Measurements from ENCODE around the gene NOL4L.
A peak's percentile ranks its signal among the peaks of the same experiment; 100 is the strongest.

The NOL4L gene

DNA sequence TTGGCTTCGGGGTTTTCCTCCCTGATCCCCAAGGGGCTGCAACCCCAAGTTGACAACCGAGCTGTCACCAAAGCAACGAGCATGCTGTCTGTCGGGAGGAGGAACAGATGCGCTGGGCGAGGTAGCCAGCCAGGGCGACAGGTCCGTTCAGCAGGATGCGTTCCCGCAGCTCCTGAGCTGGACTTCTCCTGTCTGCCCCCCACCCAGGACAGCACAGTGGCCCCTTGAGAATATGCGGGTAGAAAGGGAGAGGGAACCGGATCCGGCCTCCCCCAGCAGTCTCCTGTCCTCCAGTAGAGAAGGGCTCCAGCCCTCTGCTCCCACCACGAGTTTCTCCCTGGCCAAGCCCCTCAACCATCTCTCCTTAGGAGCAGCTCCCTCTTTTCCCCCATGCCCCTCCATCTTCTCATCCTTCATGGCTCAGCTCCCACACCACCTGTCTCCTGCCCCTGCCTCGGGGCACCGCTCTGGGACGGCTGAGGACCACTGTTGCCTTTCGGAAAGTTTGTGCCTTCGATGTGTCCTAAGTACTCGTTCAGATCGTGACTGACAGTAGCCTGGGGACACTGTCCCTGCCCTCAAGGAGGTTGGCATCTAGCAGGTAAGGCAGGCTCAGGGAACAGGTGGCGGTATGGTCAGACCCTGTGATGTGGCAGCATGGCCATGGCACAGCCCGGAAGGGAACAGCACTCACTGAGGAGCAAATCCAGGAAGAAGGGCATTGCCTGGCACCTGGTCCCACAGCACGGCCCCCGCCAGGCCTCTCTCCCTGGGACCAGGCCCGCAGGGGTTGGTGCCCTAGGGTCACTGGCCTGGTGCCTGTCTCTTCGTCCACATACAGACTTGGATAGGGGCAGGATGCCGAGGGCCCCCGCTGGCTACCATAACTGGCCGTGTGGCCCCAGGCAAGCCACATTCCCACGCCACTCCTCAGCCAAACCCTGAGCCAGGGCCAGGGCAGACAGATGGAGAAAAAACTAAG, 130.7 kb downstream of the NOL4L start:
- DNase-seq, result no peak

DNA sequence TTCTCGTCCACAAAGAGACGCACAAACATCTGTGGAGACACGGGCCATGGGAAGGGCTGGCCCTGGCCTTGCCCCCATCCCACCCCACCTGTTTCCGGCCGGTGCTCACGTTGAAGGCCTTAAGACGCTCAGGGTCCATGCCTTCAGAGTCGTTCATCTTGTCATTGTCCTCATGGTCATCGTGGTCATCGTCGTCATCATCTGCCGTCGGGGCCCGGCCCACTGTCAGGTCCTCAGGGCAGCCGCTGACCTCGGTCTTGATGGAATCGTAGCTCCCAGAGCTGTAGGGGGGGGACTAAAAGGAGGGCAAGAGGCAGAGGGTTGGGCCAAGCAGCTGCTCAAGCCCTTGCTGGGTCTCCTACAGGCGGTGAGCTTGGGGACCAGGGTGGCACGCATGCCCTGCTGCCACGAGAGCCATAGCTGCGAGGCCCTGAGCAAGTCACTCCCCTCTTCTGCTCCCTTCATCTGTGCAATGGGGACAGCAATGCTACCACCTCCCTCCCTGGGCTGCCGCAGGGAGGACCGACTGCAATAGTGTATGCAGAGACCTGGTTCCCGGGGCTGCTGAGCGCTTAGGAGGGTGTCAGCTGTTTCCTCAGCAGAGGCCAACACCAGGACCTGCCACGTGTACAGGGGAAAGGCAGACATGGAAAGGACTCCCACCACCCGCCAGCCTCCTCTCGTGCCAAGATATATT, 131.5 kb downstream of the NOL4L start:
- DNase-seq, result no peak

DNA sequence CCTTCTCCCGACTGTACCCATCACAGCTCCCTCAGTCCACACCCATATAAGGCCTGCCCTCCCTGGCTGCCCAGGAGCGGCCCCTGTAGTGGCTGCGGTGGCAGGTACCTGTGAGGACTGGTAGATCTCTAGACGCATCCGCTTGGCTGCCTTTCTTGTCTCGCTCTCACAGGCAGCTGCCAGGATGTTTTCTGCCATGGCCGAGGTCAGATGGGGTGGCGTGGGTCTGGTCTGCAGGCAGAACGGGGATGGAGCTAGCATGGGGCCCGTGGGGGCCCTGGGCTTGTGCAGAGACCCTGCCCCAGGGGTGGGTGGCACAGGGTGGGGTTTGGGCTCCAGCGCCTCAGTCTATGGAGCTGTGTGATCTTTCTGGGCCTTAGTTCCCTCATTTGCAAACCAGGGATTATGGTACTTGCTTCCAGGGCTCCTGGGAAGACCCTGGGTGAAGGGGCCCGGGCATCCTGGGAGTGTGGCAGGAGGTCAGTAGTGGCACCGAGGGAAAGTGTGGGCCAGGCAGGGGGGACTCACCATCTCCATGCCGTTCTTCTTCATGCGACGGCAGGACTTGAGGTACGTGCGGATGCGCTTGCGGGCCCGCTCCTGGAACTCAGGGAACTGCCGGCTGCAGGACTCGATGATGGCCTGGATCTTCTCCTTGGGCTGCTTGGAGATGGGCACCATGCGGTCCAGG, 132.2 kb downstream of the NOL4L start:
- DNase-seq, result no peak

DNA sequence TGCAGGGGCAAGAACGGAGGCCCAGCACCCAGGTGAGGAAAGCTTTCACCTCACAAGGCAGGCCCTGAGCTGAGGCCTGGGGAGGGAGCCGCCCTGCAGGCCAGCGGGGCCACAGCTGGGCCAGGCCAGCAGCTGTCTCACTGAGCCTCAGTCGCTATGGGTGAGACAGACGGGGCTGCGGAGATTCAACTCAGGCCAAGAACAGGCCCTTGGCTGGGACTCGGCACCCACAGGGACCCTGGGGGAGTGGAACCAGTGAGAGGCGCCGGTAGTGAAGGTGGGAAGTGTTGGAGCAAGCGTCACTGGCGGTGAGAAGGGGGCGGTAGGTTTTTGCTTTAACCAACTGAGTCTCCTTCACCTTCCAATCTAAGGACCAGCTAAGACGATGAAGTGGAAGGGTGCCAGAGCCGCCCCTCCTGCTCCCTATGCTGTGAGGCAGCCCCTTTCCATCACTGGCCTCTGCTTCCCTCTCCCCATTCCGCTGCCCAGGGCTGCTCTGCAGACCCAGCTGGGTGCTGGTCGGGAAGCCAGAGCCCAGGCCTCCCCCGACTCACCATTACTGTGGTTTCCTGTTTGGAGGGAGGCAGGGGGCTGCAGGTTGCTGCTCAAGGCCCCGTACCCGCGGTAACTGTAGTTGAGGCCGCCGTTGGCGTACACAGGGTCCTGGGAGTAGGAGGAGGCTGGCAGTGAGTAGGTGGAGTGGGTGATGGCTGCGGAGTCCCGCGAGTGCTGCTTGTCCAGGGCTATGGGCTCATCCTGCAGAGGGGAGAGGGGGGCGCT, 133.3 kb downstream of the NOL4L start:
- no peak for DNase-seq

DNA sequence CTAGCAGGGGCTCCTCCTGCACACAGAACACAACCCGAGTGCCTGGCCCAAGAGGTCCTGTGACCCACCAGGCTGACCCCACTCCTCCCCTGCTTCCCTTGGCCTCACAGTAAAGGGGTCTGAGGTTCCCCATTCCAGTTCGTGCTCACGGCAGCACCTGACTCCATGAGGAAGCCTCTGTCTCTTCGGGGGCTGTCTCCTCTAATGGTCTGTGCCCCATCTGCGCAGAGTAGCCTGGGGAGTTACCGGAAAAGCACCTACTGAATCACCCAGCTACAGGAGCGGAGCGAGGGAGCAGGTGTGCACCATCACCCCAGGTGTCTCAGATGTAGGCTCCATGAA, 133.8 kb downstream of the NOL4L start:
- no peak for DNase-seq

DNA sequence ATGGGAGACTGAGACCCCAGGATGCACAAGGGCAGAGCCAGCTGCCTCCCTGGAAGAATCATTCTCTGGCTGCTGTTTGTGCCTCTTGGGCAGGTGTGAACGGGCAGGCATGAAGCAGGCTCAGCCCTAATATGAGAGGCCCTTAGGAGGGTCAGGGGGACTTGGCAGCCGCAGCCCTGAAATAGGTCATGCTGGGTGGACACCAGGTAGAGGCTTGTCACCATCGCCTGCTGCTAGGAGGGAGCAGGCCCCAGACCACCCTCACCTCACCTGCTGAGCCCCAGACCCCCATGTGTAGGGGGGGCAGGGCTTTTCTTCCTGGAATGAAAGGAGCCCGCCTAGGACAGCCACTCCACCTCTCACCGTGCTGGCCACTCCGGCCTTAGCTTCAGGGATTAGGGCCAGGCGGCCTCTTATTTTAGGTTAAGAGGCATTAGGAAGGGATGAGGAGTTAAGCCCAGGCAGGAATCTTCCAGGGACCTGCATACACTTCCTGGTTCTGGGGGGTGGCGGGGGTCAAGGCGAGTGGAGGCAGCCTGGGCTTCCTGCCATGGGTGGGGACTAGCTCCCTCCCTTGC, 134.6 kb downstream of the NOL4L start:
- no peak for DNase-seq

DNA sequence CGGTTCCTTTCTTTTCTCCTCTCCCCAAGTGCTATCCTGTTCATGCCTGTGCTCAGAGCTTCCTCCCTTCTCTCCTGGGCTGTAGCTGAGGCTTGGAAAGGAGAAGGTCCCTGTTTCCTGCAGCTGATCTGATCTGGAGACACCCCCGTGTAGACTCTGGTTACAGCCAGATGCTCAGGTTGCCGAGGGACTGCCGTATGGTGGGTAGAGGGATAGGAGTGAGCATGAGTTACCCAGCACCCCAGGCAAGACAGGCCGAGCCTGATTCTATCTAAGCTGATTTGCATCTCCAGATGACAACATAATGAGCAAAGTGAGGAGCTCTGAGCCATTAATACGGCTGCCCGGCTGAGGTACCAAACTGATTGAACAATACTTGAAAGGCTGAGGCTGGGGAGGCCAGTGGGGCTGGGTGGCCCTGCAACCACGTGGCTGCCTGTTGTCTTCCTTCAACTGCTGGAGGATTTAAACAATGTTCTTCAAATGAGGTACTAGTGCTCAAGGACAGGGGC, 135.2 kb downstream of the NOL4L start:
- no peak for DNase-seq

DNA sequence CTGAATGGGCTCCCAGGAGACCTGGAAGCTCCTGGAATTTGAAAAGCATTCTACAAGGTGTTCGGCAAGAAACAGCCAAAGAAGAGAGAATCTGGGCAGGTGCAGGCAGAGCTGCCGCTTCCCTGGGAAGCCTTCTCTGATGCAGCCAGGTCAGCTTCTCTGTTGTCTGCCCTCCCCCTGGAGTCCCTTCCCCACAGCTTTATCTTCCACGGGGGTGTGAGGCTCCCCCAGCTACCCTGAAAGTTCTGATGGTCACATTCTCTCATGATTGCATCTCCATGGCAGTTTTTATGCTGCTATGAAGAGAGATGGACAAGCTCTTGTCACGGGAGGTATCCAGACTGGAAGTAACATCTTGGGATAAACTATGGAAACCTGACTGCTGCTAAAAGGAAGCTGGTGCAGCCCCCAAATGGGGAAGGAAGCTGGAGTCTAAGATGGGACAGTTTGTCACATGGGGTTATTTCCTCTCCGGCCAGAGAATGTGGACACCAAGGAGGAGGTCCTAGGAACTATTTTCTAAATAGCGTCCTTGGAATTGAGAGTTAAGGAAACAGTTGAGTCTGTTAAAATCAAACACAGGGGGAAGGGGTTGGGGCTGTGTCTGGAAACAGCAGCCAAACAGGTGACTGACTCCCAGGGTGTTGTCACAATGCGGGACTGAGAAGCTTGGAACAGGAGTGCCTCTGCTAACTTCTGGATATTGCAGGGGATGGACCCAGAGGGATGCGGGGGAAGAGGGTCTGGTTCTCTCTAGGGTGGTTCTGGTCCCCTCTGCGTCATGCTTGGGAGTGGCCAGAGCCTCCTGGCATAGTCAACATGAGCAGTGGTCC, 135.9 kb downstream of the NOL4L start:
- DNase-seq, result no peak

DNA sequence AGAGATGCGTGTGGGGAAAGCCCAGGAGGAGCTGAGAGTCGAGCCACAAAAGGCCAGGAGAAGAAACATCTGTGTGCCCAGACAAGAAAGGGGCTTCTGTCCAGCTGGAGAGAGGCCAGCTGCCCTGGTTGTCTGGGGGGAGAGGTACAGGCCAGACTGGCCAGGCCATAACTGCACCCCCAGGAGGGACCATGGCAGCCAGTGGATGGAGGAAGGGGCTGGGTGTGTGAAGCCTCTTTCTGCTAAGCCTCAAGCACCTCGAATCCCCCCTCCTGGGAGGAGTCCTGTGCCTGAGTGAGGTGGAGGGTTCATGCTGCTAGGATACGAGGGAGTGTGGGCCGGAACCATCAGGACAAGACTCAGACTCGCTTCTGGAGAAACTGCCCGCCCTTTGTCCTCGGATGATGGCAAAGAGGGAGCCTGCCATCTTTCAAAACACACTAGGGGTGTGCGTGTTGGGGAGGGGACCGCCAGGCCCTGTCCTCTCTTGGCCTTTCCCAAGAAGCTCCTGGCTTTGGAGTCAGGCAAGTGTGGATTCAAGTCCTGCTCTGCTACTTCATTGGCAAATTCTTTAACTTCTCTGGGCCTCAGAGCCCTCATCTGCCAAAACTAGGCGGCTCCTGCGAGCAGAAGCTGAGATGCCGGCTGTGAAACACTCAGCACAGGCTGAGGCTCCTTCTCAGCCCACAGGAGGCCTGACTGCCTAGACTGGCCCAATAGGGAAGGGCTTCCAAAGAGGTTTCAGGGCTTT, 136.7 kb downstream of the NOL4L start:
- DNase-seq, result no peak

DNA sequence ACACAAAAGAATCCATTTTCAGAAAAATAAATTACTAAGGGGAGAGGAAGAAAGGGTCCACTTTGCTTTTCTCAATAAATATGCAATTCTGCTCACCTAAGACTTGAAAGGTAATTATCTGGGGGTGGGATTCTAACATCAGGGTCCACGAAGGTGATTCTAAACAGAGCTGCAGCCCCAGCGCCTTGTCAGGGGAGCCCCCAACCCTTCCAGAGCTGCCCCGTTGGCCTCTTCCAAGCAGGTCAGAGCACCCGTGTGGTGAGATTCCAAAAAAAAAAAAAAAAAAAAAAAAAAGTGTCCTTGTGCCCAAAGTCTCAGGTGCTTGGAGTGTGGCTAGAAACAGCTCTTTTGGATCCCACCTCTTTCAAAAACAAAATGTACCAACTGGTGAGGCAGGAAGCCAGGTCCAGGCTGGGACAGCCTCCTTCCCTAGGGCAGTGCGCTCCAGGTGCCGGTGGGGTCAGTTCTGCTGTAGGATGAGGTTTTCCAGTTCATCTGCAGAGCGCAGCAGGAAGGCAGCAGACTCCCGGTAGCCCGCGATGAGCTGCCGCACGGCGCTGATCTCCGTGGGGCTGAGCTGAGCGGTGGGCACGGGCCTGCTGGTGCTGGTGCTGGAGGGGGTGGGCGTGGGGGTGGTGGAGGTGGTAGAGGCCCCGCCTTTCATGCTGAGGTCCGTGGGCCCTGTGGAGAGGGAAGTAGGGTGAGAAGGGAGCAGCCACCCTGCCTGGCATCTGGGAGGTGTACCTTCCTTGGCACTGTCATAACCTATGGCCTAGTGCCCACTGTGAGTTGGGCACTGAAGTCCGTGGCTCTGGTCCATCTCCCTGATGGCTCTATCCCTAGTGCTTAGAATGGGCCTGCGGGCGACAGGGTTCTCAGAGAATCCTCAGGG, 137.8 kb downstream of the NOL4L start:
- DNase-seq, result no peak

DNA sequence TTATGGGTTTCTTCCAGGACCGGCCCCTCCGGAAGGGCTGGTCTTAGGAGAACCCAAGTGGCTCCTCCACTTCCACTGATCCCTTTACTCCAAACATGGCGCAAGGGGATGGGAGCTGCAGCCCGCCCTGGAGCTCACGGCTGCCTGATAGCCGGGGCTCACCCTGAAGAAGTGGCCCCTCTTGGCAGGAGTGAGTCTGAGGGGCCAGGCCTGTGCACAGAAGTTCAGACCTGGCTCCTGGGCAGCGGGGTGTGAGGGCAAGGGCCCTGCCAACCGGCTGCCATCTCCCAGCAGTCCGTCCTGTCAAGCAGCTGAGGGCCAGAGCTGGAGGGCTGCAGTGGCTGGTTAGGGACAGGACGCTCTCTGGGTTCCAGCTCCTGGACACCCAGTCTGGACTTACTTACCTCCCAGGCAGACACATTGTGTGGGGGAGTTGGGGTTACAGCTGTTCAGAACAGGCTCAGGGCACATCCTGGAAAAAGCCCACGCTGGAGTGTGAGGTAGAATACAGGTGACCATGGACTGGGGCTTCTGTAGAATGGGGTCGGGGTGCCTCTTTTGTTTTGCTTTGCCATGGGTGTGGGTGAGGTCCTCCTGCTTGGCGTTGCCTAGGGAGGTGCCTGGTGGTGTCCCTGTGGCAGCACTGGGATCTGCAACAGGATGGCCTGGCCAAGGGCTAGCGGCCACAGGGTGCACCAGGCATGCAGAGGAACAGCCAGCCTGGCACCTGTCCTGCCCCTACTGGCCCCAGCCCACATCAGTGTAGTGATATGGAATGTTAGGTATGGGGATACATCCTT, 138.6 kb downstream of the NOL4L start:
- DNase-seq, result no peak

DNA sequence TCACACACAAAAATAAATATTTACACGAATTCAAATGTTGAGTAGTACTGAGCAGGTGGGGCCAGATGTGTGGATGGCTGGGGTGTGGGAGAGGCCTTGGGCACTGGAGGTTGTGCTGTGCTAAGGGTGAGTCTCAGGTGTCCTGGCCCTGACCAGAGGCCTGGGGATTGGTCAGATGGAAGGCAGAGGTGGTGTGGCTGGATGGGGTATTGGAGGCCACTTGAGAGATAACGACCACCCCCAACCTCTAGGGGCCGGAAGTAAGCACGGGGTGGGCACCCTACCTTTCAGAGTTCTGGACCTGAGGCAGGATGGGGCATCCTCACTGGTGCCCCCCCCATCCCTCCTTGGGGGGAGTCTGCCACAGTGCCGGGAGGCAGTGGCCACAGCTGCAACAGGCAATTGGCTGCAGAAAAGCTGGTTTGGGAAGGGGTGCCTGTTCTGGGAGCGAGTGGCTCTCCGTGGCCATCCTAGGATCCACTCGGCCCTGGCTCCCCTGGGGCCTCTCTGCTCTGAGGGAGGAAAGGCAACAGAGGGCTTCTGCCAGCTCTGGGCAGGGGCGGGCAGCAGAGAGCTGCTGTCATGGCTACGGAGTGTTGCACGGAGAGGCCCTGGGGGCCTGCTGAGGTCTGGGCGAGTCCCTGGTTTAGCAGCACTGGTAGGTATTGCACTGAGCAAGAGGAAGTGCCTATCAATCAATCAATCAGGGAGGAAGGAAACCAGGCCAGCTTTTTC, 139.4 kb downstream of the NOL4L start:
- DNase-seq, result peak; percentile 37

DNA sequence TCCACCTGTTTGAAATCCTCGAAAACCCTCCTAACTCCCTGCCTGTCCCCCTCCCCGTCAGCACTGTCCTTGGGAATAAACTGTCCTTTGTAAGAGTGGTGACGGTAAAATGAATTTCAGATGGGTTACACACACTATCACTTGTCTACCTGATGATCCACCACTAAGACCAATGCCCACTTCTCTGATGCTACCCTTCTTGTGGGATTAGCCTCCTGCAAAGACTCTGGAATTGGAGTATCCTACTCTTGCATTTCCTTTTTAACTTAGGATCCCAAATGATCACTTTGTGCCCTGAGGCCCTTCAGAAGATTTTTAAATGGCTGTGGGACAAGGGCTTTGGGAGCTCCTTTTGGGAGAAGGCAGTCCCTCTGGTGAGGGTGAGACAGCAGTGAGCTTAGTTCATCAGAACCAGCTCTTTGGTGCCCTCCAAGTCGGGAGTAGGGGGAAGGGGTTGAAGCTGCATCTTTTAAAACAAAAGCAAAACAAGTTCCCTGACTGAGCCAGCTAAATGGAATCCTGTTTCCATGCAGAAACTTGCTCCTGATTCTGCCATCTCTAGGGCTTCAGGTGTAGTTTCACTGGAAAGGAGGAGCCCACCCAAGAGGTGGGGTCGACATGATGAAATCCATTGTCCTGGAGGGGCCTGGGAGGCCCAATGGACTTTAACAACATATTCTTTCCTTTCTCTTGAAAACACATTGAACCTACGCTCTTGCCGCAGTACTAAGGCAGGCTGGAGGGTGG, 140.5 kb downstream of the NOL4L start:
- DNase-seq, result no peak

DNA sequence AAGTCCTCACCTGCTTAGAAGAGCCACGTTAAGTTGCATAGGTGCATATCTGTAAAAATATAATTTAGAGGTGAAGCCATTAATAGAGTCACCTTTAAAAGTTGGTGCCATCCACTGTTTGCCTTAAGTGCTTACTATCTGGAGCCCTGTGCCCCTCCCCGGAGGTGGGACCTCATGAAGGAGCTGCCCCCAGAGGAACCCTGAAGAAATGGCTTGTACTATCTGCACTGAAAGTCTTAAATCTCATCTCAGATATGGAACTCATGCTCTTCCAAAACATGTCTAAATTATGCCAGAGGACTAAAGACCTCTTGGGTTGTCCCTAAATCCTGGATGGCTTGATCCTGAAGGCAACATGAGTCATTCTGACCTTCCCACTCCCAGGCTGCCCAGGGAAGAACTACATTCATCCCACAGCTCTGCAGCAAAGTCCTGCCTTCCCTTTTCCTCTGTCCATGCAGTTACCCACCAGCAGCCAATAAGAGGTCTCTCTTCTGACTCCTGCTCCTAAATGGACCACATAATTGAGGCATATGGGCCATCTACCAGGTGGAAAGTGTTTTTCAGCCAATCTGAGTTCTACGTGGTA, 141.7 kb downstream of the NOL4L start:
- DNase-seq, result peak; percentile 40

DNA sequence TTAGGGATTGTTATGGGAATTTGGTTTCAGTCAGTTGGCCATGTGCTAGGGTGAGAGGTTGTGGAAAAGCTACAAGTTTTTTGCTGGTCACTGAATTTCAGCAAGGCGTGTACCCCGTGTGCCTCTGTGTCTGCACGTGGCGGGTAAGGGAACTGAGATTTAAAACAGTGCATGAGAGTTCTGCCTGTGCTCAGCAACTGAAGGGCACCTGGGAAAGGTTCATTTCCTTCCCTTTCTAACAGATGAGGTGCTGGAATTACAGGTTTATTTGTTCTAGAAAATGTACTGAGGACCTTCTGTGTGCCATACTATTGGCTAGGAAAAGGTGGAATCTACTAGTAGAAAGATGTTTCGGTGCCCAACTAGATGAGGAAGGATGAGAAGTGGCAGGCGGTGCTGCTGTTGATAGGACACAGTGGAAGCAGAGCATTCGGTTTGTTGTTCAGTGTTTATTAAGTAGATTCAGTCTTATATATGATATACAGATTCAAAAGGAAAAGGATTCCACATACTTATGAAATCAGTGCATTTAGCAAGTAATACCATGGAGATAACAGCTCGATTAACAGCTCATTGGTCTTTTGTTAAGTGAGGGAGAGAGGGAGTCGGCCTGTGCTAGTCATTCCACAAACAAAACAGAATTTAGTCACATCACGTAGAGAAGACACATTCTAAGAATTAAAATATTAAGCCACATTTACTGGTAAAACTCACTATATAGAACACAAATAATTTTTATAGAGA, 142.3 kb downstream of the NOL4L start:
- DNase-seq, result no peak

DNA sequence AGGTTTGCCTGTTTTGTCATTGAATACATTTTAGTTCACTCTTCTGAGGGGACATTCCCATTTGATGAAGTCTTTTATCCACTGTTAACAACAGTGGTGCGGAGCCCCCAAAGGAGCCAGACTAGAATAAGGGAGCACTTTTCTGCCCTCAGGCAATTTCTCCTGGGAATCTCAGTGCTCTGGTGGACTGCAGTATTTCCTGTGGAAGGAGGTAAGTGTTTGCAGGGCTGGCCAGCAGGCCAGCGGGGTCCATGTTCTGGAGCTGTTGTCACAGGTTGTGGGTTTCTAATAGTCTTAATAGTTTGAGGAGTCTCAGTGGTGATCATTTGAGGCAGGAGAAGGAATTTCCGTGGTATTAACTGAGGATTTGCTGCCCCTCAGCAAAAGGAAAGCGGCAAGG, 143.5 kb downstream of the NOL4L start:
- no peak for DNase-seq

Data from hematopoietic multipotent progenitor cell treated with erythropoietin and hydrocortisone succinate and interleukin-3 and kit ligand, for 6 days (in vitro differentiated cells).